HUES64 (cell line): ENCODE results near the gene CACNA2D3.

Source experiments
- H3K27ac ChIP-seq: 2 replicates; pipeline ENCODE4 v1.7.0; 2013; ENCODE audit warnings: low read depth, low read length, inconsistent platforms
- H3K27me3 ChIP-seq: 2 replicates; pipeline ENCODE4 v1.6.1; 2013; ENCODE audit warnings: mild to moderate bottlenecking, low read length; ENCODE audit not compliant: insufficient read depth
- H3K36me3 ChIP-seq: 2 replicates; pipeline ENCODE4 v1.6.1; 2013; ENCODE audit warnings: mild to moderate bottlenecking, low read length; ENCODE audit not compliant: insufficient read depth
- H3K4me1 ChIP-seq: 2 replicates; pipeline ENCODE4 v1.6.1; 2013; ENCODE audit warnings: mild to moderate bottlenecking, low read length, moderate library complexity; ENCODE audit not compliant: insufficient read depth
- H3K4me3 ChIP-seq: 2 replicates; pipeline ENCODE4 v1.5.1; 2013; ENCODE audit warnings: mild to moderate bottlenecking, low read length, moderate library complexity
- H3K9ac ChIP-seq: 2 replicates; pipeline ENCODE4 v1.6.1; 2013; ENCODE audit warnings: mild to moderate bottlenecking, low read depth, low read length
- H3K9me3 ChIP-seq: 2 replicates; pipeline ENCODE4 v1.6.1; 2013; ENCODE audit warnings: low read depth, low read length; ENCODE audit not compliant: insufficient read depth
- WGBS: fragments of 150-250, 120-280 bp; methylation state at CpG from one replicate; pipeline ENCODE4 v1.1.7; 2013; ENCODE audit warnings: missing lambda C conversion rate; 5-methylcytosine and 5-hydroxymethylcytosine counted together

Gene CACNA2D3

DNA sequence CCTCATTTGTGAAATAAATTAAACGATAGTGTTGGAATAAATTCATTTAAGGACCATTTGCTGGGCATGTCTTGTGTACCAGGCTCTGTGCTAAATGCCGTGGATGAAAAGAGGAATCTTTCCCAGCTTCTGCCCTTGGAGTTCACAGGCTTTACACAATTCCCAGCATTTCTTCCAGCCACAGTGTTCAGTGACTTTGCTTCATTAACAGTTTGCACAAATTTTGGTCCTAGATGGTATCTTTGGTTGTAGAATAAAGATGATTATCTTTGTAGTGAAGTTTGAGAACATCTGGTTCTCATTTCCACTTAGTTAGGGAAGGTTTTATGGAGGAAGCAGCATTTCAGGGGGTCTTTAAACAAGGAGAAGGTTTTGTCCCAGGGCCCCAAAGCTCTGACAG is 705.4 kb downstream of the CACNA2D3 start:
- H3K9me3 ChIP-seq: peaks cover 5% of the 10 kb centered on the region
- H3K36me3 ChIP-seq: no peaks in the 10 kb centered on the region
- H3K4me1 ChIP-seq: no peaks in the 10 kb centered on the region
- peaks cover 29% of the 10 kb centered on the region for H3K27me3 ChIP-seq
- no peak overlapping the region for H3K9ac ChIP-seq
- H3K27ac ChIP-seq: no peak overlapping the region
- H3K4me3 ChIP-seq: no peak overlapping the region
- WGBS: 87% methylated on average over 2 of the region's 2 CpGs

DNA sequence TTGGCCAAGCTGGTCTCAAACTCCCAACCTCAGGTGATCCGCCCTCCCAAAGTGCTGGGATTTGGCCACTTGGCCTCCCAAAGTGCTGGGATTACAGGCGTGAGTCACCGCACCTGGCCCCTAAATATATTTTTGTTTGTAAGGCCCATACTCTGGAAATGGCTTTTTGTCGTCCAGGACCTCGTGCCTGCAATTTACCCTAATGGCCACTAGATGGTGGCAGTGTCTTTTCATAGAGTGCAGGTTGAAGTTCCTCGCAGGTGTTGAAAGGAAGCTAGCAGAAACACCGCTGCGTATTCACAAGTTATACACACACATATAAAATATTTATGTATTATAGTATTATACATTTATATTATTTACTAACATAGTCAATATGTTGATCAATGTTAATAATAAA is 708.3 kb downstream of the CACNA2D3 start:
- Histone ChIP-seq H3K9me3 (peaks cover 5% of the 10 kb centered on the region), H3K4me3 (no peak overlapping the region), H3K36me3 (no peaks in the 10 kb centered on the region), H3K27ac (no peak overlapping the region), H3K9ac (no peak overlapping the region), H3K27me3 (peaks cover 4% of the 10 kb centered on the region; the same call in 1 of the 2 replicates), H3K4me1 (no peaks in the 10 kb centered on the region)
- 46% methylated on average over 5 of the region's 8 CpGs for WGBS

DNA sequence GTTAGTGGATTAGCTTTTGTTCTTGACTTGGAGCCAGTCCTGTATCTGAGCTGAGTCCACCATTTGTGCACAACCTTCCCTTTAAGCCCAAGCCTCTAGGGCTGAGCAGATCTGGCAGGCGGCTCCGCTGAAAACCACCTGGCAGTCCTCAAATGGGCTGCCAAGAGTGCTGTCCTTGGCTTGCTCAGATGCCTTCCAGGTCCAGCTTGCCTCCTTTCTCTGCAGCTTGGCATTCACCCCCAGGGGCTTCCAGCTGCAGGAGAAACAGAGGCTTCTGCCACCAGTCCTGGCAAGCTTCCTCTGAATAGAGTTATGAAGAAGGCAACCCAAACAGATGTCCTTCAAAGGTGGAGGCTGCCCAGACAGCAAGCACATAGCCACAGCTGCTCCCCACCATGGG is 708.8 kb downstream of the CACNA2D3 start:
- no peak overlapping the region for H3K27ac ChIP-seq
- no peaks in the 10 kb centered on the region for H3K36me3 ChIP-seq
- peaks cover 5% of the 10 kb centered on the region for H3K9me3 ChIP-seq
- H3K9ac ChIP-seq: no peak overlapping the region
- peaks cover 4% of the 10 kb centered on the region; the same call in 1 of the 2 replicates for H3K27me3 ChIP-seq
- no peak overlapping the region for H3K4me3 ChIP-seq
- 96% methylated on average over 2 of the region's 2 CpGs for WGBS
- no peaks in the 10 kb centered on the region for H3K4me1 ChIP-seq

DNA sequence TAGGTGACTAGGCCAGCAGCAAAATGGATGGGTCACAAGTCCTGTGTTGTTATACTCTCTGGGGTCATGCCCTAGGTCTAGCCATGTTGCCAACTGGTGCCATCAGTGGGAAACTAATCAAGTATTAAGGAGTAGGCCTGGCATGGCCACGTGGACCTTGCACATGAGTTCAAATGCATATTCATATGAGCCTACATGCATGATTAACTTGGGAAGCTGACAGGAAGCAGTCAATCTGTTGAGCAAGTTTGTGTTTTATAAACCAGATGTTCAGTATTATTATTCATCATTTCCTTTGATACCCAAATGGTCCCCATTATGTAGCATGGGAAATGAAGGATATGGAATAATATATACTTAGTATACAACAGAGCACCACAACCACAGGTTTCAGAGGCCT is 710.5 kb downstream of the CACNA2D3 start:
- H3K36me3 ChIP-seq: no peaks in the 10 kb centered on the region
- H3K9me3 ChIP-seq: peaks cover 5% of the 10 kb centered on the region
- WGBS: 82% methylated on average over 1 of the region's 1 CpG
- no peak overlapping the region for H3K4me3 ChIP-seq
- no peak overlapping the region for H3K9ac ChIP-seq
- no peak overlapping the region for H3K27ac ChIP-seq
- H3K4me1 ChIP-seq: no peaks in the 10 kb centered on the region
- H3K27me3 ChIP-seq: no peaks in the 10 kb centered on the region

DNA sequence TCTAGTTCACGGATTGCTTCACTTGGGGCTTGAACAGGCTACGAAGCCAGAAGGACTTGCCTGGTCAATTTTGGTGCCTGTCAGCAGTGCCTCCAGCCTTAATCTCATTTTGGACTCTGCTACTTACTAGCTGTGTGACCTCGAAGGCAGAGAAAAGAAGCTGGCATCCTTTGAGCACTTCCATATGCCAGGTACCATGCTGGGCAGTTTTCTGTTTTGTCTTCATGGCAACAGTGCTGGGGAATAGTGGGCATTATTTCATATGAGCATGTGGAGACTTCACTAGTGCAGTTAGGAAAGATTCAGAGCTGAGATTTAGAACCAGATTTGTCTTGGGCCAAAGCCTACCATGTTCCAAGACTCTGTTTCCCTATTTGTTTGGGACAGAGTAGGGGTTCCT is 713.3 kb downstream of the CACNA2D3 start:
- H3K4me1 ChIP-seq: no peaks in the 10 kb centered on the region
- H3K9ac ChIP-seq: no peak overlapping the region
- H3K4me3 ChIP-seq: no peak overlapping the region
- no peaks in the 10 kb centered on the region for H3K36me3 ChIP-seq
- H3K9me3 ChIP-seq: no peaks in the 10 kb centered on the region
- WGBS: 94% methylated on average over 3 of the region's 3 CpGs
- H3K27me3 ChIP-seq: no peaks in the 10 kb centered on the region
- no peak overlapping the region for H3K27ac ChIP-seq

DNA sequence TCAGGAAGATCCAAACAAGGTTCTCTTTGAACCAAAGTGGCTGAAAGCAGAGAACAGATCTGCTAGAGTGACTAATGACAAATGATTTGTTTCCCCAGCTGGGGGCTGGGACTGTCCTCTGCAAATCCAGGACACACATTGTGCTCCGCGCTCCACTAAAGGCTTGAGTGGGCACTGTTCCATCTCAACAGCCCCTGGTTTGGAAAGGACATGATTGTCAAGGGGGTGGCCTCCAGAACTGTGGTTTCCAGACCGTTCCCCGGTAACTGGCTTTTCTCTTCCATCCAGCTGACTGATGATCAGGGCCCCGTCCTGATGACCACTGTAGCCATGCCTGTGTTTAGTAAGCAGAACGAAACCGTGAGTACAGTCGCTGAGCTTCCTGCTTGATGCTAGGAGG is 714.5 kb downstream of the CACNA2D3 start:
- H3K4me1 ChIP-seq: no peaks in the 10 kb centered on the region
- H3K27me3 ChIP-seq: no peaks in the 10 kb centered on the region
- H3K9me3 ChIP-seq: no peaks in the 10 kb centered on the region
- no peak overlapping the region for H3K9ac ChIP-seq
- no peak overlapping the region for H3K27ac ChIP-seq
- WGBS: 93% methylated on average over 8 of the region's 8 CpGs
- no peaks in the 10 kb centered on the region for H3K36me3 ChIP-seq
- H3K4me3 ChIP-seq: no peak overlapping the region

DNA sequence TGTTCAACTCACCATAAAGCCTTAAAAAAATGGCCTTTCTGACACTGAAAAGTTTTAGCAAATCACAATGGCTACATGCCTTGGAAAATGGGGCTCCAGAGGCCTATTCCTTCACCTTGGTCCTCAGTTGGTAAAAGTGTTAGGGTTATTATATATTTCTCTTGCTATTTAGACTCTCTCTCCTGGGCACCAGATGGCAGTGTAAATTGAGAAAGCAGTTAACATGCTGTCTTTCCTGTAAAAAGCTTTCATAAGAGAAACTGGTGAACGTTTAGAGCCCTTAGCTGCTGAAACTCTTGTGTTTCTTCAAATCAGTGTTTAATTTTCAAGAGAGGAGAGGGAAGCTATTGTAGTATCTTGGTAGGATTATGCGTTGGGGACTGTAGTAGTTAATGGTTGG is 715.6 kb downstream of the CACNA2D3 start:
- WGBS: 90% methylated on average over 2 of the region's 2 CpGs
- H3K9me3 ChIP-seq: no peaks in the 10 kb centered on the region
- H3K27ac ChIP-seq: no peak overlapping the region
- H3K4me3 ChIP-seq: no peak overlapping the region
- H3K27me3 ChIP-seq: no peaks in the 10 kb centered on the region
- no peak overlapping the region for H3K9ac ChIP-seq
- H3K36me3 ChIP-seq: no peaks in the 10 kb centered on the region
- H3K4me1 ChIP-seq: no peaks in the 10 kb centered on the region

DNA sequence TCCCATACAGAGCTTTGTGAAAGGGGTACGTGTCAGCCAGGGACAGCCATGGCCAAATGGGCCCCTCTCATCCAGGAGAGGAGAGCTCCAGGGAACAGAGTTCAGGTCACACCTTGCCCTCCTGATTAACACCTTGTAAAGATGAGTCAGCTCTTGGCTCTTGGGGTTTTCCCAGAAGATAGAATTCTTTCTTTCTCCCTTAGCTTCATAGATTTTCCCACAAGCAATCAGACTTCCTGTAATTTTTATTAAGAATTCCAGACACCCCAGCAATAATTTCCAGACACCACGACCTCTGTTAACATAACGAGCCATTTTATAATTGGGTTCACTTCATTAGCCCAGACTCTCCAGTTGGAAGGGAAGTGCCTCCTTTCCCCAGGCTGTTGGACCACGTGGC is 719.1 kb downstream of the CACNA2D3 start:
- no peak overlapping the region for H3K27ac ChIP-seq
- 89% methylated on average over 4 of the region's 4 CpGs for WGBS
- no peak overlapping the region for H3K9ac ChIP-seq
- H3K36me3 ChIP-seq: no peaks in the 10 kb centered on the region
- no peaks in the 10 kb centered on the region for H3K27me3 ChIP-seq
- H3K4me1 ChIP-seq: no peaks in the 10 kb centered on the region
- no peaks in the 10 kb centered on the region for H3K9me3 ChIP-seq
- no peak overlapping the region for H3K4me3 ChIP-seq

DNA sequence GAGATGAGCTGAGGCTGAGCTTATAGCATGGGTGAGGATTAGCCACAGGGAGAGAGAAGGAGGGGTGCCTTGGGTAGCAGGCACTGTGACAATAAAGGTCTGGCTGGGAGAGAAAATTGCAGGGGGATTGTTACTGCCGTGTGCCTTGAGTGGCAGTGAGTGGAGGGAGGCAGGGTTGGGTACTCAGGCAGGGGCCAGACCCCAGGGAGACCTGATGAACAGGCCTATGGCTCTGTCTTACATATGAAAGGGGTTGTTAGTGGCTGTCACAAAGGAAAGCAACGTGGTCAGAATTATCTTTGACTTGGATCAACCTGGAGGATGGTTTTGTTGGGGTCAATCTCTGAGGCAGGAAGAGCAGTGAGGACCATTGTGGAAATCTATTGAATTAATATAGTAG is 721.0 kb downstream of the CACNA2D3 start:
- 39% methylated on average over 2 of the region's 2 CpGs for WGBS
- H3K4me3 ChIP-seq: no peak overlapping the region
- no peak overlapping the region for H3K27ac ChIP-seq
- H3K9ac ChIP-seq: no peak overlapping the region
- no peaks in the 10 kb centered on the region for H3K4me1 ChIP-seq
- no peaks in the 10 kb centered on the region for H3K9me3 ChIP-seq
- no peaks in the 10 kb centered on the region for H3K27me3 ChIP-seq
- no peaks in the 10 kb centered on the region for H3K36me3 ChIP-seq

DNA sequence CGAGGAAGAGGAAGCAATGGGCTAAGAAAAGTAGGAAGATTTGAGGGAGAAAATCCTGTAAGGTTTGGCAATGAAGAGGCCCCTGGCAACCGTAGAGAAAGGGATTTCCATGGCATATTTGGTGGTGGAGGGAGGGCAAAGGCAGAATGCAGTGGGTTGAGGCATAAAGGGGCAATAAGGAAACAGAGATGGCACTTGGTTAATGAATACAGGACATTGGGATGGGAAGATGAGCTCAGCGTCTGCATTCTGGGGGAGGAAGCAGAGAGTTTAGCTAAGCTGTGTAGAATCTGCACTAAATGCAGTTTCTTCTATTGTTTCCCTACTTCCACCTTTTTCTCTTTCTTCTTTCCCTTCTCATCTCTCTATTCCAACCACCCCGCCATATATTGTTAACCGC is 721.9 kb downstream of the CACNA2D3 start:
- no peak overlapping the region for H3K27ac ChIP-seq
- WGBS: 90% methylated on average over 5 of the region's 5 CpGs
- H3K9me3 ChIP-seq: no peaks in the 10 kb centered on the region
- no peak overlapping the region for H3K4me3 ChIP-seq
- H3K4me1 ChIP-seq: no peaks in the 10 kb centered on the region
- no peak overlapping the region for H3K9ac ChIP-seq
- H3K36me3 ChIP-seq: no peaks in the 10 kb centered on the region
- no peaks in the 10 kb centered on the region for H3K27me3 ChIP-seq

DNA sequence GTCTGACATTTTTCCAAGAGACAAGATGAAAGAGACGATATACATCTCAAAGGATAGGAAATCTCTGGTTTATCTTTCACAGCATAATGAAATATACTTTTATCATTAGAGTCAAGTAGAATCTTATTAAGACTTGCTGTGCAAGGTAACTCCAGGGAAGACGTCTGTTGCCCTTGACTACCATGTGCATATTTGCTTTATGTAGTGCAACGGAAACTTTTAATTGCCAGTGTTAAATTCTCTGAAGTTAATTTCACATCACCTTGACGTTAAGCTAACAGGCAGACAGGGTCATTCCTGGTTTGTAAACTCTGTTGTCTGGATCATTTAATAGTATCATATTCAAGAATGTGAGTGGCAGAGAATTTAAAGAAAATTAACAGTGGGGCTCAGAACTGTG is 722.7 kb downstream of the CACNA2D3 start:
- H3K9ac ChIP-seq: no peak overlapping the region
- H3K27me3 ChIP-seq: no peaks in the 10 kb centered on the region
- H3K36me3 ChIP-seq: no peaks in the 10 kb centered on the region
- 93% methylated on average over 4 of the region's 4 CpGs for WGBS
- H3K4me3 ChIP-seq: no peak overlapping the region
- H3K4me1 ChIP-seq: no peaks in the 10 kb centered on the region
- H3K9me3 ChIP-seq: no peaks in the 10 kb centered on the region
- no peak overlapping the region for H3K27ac ChIP-seq

DNA sequence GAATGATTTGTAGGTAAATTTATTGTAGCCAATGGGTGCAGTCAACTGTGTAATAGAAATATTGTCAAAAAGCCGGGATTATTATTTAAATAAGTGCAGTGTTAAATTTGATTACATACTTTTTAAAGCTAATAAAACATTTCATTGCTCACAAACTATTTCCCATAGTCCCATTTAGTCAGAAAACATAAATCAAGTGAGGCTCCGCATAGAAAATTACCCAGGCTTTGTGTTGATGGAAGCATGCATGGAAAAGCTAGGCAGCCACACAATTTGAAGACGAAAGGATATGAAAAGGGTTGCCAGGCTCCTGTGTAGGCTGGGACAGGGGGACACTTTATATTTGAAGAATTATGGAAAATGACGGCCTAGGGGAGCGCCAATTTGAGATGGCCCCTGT is 723.2 kb downstream of the CACNA2D3 start:
- H3K4me3 ChIP-seq: no peak overlapping the region
- no peak overlapping the region for H3K27ac ChIP-seq
- no peaks in the 10 kb centered on the region for H3K4me1 ChIP-seq
- no peak overlapping the region for H3K9ac ChIP-seq
- WGBS: 92% methylated on average over 5 of the region's 5 CpGs
- no peaks in the 10 kb centered on the region for H3K36me3 ChIP-seq
- no peaks in the 10 kb centered on the region for H3K9me3 ChIP-seq
- no peaks in the 10 kb centered on the region for H3K27me3 ChIP-seq
